PC-9 (cell line): ENCODE results near the gene HIGD1A. TPM values are rescaled to one million over a fixed set of nuclear protein-coding genes. Genes with fewer than 3 reads are reported as not detected.
A peak's percentile ranks its signal among the peaks of the same experiment; 100 is the strongest.

Source experiments
- BruUV-seq: library from RNA; stranded (reverse); fragments of 400-500 nt; replicated peaks from 2 replicates; lab custom pipeline; 2021; lab: Mats Ljungman, UMichigan
- CTCF ChIA-PET: fragments of 300-600 bp; sonication (Branson Sonifier 250); formaldehyde crosslinking; loops from one replicate; lab custom pipeline; 2022; ENCODE audit warnings: antibody characterized with exemption; lab: Charles Lee
- POLR2A ChIA-PET: fragments of 300-600 bp; sonication (Branson Sonifier 250); formaldehyde crosslinking; loops from one replicate; lab custom pipeline; 2022; ENCODE audit warnings: antibody characterized with exemption; ENCODE audit not compliant: unreplicated experiment; lab: Charles Lee
- DNase-seq, 2 experiments: peaks; one replicate each; pipeline versions ENCODE4 v3.0.0 to v3.0.0-alpha.2; 2015 to 2022; ENCODE audit warnings: mixed read lengths in 1 of 2
- H2AFZ ChIP-seq: fragments of 200-600 bp; sonication (generic); 2 replicates; pipeline ENCODE4 v1.8.1; 2017; ENCODE audit warnings: antibody characterized with exemption
- H3F3A ChIP-seq: fragments of 200-600 bp; sonication (generic); 2 replicates; pipeline ENCODE4 v1.8.1; 2017; ENCODE audit warnings: antibody characterized with exemption, mild to moderate bottlenecking, low read depth; ENCODE audit not compliant: insufficient read depth
- H3K27ac ChIP-seq: fragments of 200-600 bp; sonication (generic); 2 replicates; pipeline ENCODE4 v1.6.1; 2016; ENCODE audit warnings: mixed run types
- H3K27me3 ChIP-seq: fragments of 200-600 bp; sonication (generic); 2 replicates; pipeline ENCODE4 v1.6.1; 2016; ENCODE audit warnings: low read depth, mixed run types; ENCODE audit not compliant: insufficient read depth
- H3K36me3 ChIP-seq: fragments of 200-600 bp; sonication (generic); 2 replicates; pipeline ENCODE4 v1.6.1; 2016; ENCODE audit warnings: low read depth, mixed run types
- H3K4me1 ChIP-seq: fragments of 200-600 bp; sonication (generic); replicated peaks from 2 replicates; pipeline ENCODE4 v1.6.1; 2016; ENCODE audit warnings: mixed run types; ENCODE audit not compliant: insufficient read depth
- H3K4me2 ChIP-seq: fragments of 200-600 bp; sonication (generic); 2 replicates; pipeline ENCODE4 v1.6.1; 2017; ENCODE audit warnings: mixed run types
- H3K4me3 ChIP-seq: fragments of 200-600 bp; sonication (generic); 2 replicates; pipeline ENCODE4 v1.6.1; 2016; ENCODE audit warnings: mixed run types
- H3K79me2 ChIP-seq: fragments of 200-600 bp; sonication (generic); 2 replicates; pipeline ENCODE4 v1.6.1; 2017; ENCODE audit warnings: low read depth, mixed run types
- H3K9me2 ChIP-seq: fragments of 200-600 bp; sonication (generic); 2 replicates; pipeline ENCODE4 v1.8.1; 2017; ENCODE audit warnings: mild to moderate bottlenecking; ENCODE audit not compliant: insufficient read depth
- H3K9me3 ChIP-seq: fragments of 200-600 bp; sonication (generic); 2 replicates; pipeline ENCODE4 v1.8.1; 2016; ENCODE audit warnings: low read depth; ENCODE audit not compliant: insufficient read depth
- H4K20me1 ChIP-seq: fragments of 200-600 bp; sonication (generic); 2 replicates; pipeline ENCODE4 v1.8.1; 2017; ENCODE audit not compliant: insufficient read depth
- CTCF ChIP-seq: fragments of 200-600 bp; sonication (generic); conservative IDR thresholded peaks from 2 replicates; pipeline ENCODE4 v1.6.1; 2017; ENCODE audit warnings: mixed run types, antibody characterized with exemption, mild to moderate bottlenecking, moderate library complexity
- EZH2 ChIP-seq: fragments of 200-600 bp; sonication (generic); IDR thresholded peaks from 2 replicates; pipeline ENCODE4 v1.8.0; 2017; ENCODE audit warnings: antibody characterized with exemption, low read depth
- intact Hi-C: fragments of 100-400 bp; cut with micrococcal nuclease; formaldehyde crosslinking; loops from one replicate; pipeline ENCODE4 v1.10.0; 2022; ENCODE audit not compliant: unreplicated experiment
- total RNA-seq: library from RNA; stranded (reverse); gene quantifications from 2 replicates; pipeline ENCODE4 v1.2.3, GENCODE V29; 2021

The HIGD1A gene
- total RNA-seq, 1 experiment from 2014 or later, result 69.7 TPM

DNA sequence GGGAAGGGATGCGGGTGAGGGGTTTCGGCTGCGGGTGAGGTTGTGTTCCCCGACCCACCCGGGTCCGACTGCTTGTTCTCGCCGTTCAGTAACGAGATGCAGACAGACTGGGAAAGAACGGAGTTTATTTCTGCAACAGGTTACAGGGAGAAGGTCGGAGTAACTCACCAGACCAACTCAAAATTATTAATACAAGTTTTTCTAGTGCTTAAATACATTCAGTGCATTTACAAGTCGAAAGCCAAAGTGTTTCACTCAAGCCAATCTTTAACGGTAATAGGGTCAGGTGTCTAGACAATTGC lies 492 bp upstream of the HIGD1A start:
- TSS peak; percentile 88 for BruUV-seq
- Histone ChIP-seq H3K27me3 (no peaks in the 10 kb centered on the region), H4K20me1 (no peaks in the 10 kb centered on the region), H3K9me2 (no peaks in the 10 kb centered on the region), H3K9me3 (no peaks in the 10 kb centered on the region), H3K4me2 (peak overlapping the region; percentile 99), H3K4me1 (peaks cover 24% of the 10 kb centered on the region), H3K79me2 (peaks cover 49% of the 10 kb centered on the region), H3K4me3 (peak overlapping the region; percentile 84), H3K36me3 (no peaks in the 10 kb centered on the region), H3F3A (peaks cover 12% of the 10 kb centered on the region; the same call in 1 of the 2 replicates), H3K27ac (peak overlapping the region; percentile 45), H2AFZ (peak overlapping the region; percentile 99)
- intact Hi-C loops, result loop anchor here (2.0 to 5.0 kb wide), 2 partner anchors 24 to 212 kb away; partner anchors contain the start of gene SS18L2
- no peak for DNase-seq
- TF ChIP-seq CTCF (no peak), EZH2 (no peak)
- ChIA-PET CTCF (no interaction called here), POLR2A (interaction anchor here (0.6 kb wide), 1 partner anchor 16 kb away, joined by 24 read pairs; no protein-coding TSS in a partner anchor)

GRCh38 chr3:42803414-42804105 lies 730 bp downstream of the HIGD1A start:
- H3K27ac ChIP-seq, result peak overlapping the region; percentile 81
- peak overlapping the region; percentile 84 for H3K4me3 ChIP-seq
- CTCF ChIA-PET, result no interaction called here
- peaks cover 47% of the 10 kb centered on the region for H3K79me2 ChIP-seq
- TSS peak; percentile 60 for BruUV-seq
- peak overlapping the region; percentile 75 for H2AFZ ChIP-seq
- POLR2A ChIA-PET, result no interaction called here
- peaks cover 24% of the 10 kb centered on the region for H3K4me1 ChIP-seq
- H3K36me3 ChIP-seq, result no peaks in the 10 kb centered on the region
- TF ChIP-seq CTCF (no peak), EZH2 (no peak)
- H4K20me1 ChIP-seq, result no peaks in the 10 kb centered on the region
- H3F3A ChIP-seq, result peaks cover 7% of the 10 kb centered on the region; the same call in 1 of the 2 replicates
- peak overlapping the region; percentile 99 for H3K4me2 ChIP-seq
- intact Hi-C loops, result loop anchor here (2.0 kb wide), 1 partner anchor 25 kb away; no protein-coding TSS in a partner anchor
- H3K27me3 ChIP-seq, result no peaks in the 10 kb centered on the region
- no peaks in the 10 kb centered on the region for H3K9me3 ChIP-seq
- DNase-seq, result no peak
- no peaks in the 10 kb centered on the region for H3K9me2 ChIP-seq

DNA sequence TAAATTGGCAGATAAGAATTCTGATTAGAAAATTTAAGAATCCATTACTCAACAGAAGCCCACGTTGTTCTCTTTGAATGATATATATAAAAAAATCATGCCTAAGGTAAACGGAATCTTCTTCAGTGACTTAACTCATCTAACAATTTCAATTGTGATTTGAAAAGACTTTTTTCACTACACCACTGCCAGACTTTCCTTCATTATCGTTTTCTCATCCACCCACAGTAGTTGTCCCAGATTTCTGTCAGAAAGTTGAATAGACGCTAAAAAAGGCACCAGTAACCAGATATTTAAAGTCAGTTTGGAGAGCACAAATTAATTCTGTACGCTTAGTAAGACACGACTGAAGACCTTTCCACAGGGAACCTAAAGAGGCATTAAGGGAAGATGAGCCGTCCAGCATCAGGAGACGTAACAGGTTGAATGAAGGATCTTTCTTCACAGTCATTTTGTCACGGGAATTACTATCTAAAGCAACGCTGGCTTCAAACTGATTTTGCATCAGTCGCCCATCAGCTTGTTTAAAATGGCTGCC lies 1.3 kb downstream of the HIGD1A start:
- intact Hi-C loops, result no loop called here
- no peaks in the 10 kb centered on the region for H3K27me3 ChIP-seq
- peak overlapping the region; percentile 75; the same call in 1 of the 2 replicates for H2AFZ ChIP-seq
- peaks cover 47% of the 10 kb centered on the region for H3K79me2 ChIP-seq
- peak overlapping the region; percentile 84 for H3K4me3 ChIP-seq
- no peaks in the 10 kb centered on the region for H4K20me1 ChIP-seq
- CTCF ChIA-PET, result no interaction called here
- H3K4me1 ChIP-seq, result peaks cover 24% of the 10 kb centered on the region
- peaks cover 7% of the 10 kb centered on the region; the same call in 1 of the 2 replicates for H3F3A ChIP-seq
- no peak for DNase-seq
- H3K27ac ChIP-seq, result peak overlapping the region; percentile 81
- BruUV-seq, result no TSS peak
- TF ChIP-seq CTCF (no peak), EZH2 (no peak)
- H3K9me2 ChIP-seq, result no peaks in the 10 kb centered on the region
- peak overlapping the region; percentile 99 for H3K4me2 ChIP-seq
- H3K9me3 ChIP-seq, result no peaks in the 10 kb centered on the region
- no peaks in the 10 kb centered on the region for H3K36me3 ChIP-seq
- POLR2A ChIA-PET, result no interaction called here
